SKM-1 treated with dmso at 0.1 percent for 144 hours (cell line): ENCODE data around the gene BAIAP3.
"Not testable (repeated sequence)": the region's sequence is repeated elsewhere in the genome, so short reads cannot be mapped to it uniquely, and the experiment has no call there.

Source experiments
- DNase-seq: peaks from one replicate; lab custom pipeline; 2025; ENCODE audit not compliant: unreplicated experiment; lab: John Stamatoyannopoulos, UW

BAIAP3 gene, protein sequence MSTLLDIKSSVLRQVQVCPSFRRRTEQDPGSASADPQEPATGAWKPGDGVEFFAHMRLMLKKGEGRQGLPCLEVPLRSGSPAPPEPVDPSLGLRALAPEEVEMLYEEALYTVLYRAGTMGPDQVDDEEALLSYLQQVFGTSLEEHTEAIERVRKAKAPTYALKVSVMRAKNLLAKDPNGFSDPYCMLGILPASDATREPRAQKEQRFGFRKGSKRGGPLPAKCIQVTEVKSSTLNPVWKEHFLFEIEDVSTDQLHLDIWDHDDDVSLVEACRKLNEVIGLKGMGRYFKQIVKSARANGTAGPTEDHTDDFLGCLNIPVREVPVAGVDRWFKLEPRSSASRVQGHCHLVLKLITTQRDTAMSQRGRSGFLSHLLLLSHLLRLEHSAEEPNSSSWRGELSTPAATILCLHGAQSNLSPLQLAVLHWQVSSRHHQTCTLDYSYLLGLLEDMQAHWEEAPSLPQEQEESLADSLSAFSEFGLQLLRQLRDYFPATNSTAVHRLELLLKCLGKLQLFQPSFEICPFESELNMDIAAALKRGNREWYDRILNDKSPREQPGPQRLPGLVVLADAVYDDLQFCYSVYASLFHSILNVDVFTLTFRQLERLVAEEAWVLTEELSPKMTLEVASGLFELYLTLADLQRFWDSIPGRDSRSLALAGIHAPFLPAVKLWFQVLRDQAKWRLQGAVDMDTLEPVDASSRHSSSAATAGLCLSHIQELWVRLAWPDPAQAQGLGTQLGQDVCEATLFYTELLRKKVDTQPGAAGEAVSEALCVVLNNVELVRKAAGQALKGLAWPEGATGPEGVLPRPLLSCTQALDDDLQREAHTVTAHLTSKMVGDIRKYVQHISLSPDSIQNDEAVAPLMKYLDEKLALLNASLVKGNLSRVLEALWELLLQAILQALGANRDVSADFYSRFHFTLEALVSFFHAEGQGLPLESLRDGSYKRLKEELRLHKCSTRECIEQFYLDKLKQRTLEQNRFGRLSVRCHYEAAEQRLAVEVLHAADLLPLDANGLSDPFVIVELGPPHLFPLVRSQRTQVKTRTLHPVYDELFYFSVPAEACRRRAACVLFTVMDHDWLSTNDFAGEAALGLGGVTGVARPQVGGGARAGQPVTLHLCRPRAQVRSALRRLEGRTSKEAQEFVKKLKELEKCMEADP

DNA sequence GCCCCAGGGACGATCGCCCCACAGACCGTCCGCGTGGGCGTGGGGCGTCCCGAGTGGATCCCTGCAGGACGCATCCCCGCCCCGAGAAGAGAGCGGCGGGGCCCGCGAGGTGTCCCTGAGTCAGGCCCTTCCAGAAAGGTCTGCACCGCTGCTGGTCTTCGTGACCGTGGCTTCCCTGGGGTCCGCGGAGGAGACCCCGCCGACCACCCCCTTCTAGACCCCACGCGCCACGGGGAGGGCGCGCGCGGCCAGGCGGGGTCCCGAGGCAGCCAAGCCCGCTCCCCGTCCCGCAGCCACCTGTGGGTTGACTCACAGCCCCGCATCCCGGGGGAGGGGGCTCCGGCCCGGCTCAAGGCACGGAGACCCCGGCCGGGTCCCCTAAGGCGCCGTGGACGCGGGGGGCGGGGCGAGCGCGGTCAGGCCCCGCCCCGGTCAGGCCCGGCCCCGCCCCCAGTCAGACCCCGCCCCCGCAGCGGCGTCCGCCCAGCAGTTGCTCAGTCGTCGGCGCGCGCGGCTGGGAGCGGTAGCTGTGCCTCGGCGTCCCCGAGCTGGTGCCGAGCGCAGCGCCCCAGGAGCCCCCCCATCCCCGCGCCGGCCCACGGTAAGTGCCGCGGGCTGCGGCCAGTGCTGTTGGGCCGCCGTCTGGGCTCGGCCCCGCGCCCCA lies at the start of gene BAIAP3:
Gene BAIAP3, plus strand, starts transcription at position 497 of the 664 bp plus-strand sequence. CDS start 4,905 bp downstream, outside the sequence.
- no peak for DNase-seq

DNA sequence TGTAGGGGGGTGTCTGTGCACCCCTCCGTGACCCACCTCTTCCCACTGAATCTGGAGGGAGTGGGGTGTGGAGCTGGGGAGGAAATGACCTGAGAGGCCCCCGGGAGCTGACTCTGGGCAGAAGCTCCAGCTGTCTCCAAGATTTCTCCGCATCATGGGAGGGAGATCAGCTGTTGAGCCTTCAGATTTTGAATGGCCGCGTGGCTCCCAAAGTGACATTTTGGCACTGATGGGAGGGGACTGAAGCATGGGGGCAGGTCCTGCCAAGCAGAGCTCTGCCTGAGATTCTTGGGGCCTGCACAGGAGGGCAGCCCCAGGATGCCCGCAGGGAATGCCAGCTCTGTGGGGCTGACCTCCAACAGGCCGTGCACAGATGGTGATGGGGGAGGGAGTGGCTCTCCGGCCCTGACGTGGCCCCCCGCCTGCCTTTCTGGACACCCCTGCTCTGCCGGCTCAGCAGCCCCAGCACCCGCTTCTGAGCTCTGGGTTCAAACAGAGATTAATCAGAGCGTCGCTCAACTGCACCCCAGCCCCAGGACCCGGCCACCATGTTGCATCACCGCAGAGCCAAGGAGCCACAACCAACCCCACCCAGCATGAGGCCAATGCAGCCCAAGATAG lies 49.3 kb upstream of the BAIAP3 start:
- DNase-seq, result no peak

DNA sequence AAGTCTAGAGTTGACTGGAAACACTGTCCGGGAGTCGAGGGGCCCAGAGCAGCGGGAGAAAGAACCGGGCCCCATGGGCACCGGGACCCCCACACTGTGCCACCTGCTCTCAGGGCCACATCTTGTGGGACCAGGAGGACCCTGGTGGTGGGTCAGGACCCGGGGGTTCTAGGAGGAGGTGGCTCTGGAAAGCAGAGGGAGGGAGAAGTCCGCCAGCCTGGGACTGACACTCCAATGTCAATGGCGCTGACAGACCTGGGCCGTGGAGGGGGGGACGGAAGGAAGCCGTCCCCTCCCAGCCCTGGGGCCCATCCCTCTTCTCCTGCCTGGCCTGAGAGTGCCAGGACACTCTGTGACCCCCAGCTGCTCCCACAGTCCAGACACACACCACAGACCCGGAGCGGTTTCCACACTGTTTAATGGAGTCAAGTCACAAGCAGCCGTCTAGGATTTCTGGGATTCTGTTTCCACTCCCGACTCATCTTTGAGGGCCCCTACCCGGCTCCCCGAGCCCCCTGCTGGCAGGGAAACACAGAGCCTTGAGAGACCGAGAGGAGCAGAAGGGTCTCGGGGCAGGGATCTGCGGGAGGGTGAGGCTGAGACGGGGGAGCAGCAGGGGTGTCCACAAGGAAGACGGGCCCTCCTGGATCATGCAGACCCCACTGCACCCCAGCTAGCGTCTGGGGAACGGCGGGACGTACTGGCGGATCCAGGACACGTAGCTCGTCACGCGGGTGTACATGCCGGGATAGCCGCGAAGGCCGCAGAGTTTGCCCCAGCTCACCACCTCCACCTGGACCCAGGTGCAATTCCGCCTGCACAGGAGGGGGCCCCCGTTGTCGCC lies 47.6 kb upstream of the BAIAP3 start:
- DNase-seq, result no peak

DNA sequence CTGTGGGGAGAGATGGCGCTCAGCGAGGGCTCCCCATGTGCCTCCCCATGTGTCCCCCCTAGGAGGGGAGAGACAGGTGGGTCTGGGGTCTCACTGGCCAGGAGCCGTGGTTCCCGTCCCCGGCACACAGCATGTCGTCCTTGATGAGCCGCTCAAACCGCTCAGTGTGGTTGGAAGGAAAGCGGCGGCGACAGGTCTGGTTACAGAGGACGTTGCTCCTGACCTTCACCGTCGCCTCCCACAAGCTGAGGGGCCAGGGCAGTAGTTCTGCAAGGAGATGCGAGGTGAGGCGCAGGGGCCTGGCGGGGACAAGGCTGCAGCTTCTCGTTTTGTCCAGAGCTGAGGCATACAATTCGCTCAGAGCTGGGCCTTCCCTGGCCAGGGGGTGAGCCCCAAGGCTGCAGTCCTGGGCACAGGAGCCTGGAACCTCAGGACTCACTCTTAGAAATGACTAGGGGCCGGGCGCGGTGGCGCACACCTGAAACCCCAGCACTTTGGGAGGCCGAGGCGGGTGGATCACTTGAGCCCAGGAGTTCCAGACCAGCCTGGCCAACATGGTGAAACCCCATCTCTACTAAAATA lies 46.8 kb upstream of the BAIAP3 start:
- no peak for DNase-seq

DNA sequence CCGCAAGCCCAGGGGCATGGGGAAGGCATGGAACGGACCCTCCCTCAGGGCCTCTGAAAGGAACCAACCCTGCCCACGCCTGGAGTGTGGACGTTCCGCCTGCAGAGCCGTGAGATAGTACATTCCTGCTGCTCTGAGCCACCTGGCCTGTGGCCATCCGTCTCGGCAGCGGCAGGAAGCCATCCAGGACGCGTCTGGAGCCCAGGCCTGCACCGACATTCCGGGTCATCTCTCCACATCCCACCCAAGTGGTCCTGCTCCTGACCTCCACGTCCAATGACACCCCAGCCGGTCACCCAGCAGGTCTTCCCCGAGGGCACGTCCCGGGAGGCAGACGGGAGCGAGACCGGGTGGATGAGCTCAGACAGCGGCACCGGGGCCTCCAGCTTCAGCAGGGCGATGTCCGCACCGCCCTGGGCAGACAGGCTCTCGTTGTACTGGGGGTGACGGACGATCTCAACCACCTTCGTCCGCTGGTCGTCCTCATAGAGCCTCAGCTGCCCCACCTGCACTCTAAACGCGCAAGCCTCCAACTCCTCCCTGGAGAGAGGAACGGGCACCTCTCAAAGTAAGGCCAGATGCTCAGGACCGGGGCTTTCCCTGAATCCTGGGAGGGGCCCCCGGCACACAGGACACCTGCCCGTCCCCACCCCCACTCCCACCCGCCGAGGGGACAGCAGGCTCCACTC lies 45.3 kb upstream of the BAIAP3 start:
- DNase-seq, result no peak

DNA sequence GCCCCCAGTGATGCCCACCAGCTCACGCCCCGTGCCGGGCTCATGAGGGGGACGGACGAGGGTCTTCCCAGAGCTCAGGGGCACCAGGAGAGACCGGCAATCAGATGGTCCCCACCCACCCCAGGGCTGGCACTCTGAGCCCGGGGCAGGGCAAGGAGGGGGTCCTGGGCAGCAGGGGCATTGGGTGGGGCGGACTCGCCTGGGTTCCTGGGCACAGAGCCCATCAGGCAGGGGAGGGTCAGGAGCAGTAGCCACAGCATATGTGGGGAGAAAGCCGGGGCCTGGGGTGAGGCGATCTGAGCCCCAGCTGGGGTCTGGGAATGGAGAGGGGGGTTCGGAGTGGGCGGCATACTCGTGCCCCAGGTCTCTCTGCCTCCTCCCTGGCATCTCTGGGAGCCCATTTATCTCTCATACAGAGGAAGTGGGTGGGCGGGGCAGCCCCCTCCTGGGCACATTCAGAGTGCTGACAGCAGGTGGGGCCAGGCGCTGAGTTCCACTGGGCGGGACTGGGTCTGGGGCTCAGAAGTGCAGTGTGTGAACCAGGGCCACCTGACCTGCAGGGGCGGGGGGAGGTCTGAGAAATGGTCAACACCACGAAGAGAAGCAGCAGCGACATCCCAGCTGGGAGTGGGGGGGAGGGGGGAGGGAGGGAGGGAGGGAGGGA lies 44.5 kb upstream of the BAIAP3 start:
- no peak for DNase-seq

DNA sequence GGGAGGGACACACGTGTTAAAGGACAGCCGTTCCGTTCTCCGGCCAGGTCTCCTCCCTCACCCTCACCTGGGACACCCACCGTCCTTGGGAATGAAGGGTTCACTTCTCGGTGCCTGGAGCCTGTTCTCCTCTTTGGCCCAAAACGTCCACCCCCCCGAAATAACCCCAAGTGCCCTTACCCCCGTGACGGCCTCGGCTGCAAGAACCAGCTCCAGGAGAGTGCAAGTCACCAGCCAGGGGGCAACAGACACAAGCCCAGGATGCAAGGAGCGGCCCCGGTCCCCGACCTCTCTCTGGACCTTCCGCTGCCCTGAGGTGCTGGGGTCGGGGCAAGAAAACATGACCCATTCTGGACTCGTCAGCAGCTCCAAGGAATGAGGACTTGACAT lies 44.0 kb upstream of the BAIAP3 start:
- DNase-seq, result no peak

DNA sequence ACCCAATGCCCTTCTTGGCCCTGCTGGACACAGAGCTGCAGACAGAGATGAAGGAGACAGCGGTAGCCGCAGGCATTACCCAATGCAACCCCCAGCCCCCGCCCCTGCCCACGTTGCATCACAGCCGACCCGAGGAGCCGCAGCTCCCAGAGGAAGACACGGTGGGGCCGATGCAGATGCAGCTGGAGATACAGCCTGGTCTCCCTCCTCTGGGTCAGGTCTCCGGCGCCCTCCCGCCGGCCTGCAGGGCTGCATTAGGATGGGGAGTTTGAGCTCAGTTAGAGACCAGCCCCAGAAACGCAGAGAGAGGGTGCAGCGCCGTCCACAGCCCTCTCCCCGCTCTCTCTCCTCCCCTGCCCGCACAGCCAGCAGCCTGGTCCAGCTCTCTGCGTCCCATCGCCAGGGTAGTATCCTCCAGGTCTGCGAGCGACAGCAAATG lies 43.4 kb upstream of the BAIAP3 start:
- peak; percentile 49 for DNase-seq

DNA sequence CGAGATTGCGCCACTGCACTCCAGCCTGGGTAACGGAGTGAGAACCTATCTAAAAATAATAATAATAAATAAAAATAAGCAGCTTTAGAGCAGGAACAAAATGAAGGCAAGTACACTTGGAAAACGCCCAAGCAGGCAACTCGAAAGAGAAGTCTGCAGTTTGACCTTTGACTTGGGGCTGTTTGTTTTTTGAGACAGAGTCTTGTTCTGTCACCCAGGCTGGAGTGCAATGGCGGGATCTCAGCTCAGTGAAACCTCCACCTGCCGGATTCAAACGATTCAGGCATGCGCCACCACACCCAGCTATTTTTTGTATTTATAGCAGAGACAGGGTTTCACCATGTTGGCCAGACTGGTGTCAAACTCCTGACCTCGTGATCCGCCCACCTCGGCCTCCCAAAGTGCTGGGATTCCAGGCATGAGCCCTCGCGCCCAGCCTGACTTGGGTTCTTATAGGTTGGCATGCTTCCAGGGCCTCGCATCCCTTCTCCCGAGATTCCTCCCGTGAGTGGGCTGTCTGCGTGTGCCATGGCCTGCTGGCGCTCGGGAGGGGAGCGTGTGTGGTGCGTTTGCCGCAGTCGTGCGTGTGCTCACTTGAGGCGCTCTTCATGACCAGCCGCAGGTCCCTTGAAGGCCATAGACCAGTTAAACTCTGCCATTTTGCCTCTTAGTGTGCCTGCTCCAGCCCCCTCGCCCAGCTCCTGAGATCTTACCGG lies 42.4 kb upstream of the BAIAP3 start:
- no peak for DNase-seq

DNA sequence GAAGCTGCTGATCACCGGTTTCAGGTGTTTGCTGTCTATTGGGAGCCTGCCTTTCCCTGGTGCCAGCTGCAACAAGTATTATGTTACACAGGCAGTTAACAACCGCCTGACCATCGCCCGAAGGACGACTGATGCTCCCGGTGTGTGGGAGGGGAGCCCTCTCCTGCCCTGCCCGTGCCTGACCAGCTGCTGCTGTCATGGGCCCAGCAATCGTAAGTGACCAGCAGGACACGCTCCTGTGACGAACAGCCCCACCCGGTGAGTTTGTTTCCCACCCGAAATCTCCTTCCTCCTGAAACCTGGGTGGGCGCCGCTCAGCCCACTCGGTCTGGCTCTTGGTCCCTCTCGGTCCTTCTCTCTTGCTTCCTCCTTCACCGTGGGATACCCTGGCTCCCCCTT lies 41.9 kb upstream of the BAIAP3 start:
- DNase-seq, result no peak

DNA sequence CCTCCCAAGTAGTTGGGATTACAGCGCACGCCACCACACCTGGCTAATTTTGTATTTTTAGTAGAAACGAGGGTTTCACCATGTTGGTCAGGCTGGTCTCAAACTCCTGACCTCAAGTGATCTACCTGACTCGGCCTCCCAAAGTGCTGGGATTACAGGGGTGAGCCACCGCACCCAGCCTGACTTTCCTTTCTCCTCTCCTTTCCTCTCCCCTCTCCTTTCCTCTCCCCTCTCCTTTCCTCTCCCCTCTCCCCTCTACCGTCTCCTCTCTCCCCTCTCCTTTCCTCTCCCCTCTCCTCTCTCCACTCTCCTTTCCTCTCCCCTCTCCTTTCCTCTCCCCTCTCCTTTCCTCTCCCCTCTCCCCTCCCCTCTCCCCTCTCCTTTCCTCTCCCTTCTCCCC lies 41.2 kb upstream of the BAIAP3 start:
- not testable (repeated sequence) for DNase-seq

DNA sequence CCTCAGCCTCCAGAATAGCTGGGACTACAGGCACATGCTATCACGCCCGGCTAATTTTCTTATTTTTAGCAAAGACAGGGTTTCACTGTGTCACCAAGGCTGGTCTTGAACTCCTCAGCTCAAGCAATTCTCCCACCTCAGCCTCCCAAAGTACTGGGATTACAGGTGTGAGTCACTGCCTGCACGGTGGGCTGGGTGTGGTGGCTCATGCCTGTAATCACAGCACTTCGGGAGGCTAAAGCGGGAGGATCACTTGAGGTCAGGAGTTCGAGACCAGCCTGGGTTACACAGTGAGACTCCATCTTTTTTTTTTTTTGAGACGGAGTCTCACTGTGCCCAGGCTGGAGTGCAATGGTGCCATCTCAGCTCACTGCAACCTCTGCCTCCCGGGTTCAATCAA lies 40.6 kb upstream of the BAIAP3 start:
- DNase-seq, result not testable (repeated sequence)

DNA sequence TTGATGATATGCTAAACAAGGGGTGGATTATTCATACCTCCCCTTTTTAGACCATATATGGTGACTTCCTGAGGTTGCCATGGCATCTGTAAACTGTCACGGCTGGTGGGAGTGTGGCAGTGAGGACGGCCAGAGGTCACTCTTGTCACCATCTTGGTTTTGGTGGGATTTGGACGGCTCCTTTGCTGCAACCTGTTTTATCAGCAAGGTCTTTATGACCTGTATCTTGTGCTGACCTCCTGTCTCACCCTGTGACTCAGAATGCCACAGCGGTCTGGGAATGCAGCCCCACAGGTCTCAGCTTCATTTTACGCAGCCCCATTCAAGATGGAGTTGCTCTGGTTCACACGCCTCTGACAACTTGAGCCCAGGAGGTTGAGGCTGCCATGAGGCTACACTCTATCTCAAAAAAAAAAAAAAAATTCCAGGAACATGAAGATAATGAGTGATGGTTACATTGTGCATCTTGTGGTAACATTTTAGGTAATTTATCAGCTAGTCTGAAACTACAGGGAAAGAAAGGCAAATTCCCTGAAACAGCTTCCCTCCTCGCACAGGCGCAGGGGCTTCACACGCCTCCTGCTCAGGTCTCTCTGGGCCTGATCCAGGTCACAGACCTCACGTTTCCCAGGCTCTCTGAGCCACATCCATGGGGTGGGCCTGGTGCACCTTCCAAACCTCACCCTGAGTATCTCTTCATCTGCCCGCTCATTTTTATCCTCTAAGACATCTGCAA lies 39.4 kb upstream of the BAIAP3 start:
- no peak for DNase-seq

DNA sequence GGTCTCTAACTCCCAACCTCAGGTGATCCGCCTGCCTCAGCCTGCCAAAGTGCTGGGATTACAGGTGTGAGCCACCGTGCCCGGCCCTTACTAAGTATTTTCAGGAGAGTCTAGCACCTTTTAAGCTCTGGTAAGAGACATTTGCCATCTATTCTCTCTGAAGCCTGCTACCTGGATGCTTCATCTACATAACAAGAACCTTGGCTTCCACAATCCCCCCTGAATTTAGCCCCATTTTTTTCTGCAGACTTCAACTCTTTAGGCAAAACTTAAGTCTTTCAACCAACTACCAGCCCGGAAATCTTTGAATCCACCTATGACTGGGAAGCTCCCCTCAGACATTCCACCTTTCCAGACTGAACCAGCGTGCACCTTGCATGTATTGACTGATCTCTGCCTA lies 38.0 kb upstream of the BAIAP3 start:
- no peak for DNase-seq

DNA sequence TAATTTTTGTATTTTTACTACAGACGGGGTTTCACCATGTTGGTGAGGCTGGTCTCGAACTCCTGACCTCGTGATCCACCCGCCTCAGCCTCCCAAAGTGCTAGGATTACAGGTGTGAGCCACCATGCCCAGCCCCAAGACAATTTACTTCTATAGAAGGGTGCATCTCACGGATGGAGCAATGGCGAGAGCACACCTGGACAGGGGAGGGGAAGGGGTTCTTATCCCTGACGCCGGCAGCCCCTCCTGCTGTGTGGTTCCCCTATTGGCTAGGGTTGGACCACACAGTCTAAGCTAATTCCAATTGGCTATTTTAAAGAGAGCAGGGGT lies 36.8 kb upstream of the BAIAP3 start:
- DNase-seq, result not testable (repeated sequence)

DNA sequence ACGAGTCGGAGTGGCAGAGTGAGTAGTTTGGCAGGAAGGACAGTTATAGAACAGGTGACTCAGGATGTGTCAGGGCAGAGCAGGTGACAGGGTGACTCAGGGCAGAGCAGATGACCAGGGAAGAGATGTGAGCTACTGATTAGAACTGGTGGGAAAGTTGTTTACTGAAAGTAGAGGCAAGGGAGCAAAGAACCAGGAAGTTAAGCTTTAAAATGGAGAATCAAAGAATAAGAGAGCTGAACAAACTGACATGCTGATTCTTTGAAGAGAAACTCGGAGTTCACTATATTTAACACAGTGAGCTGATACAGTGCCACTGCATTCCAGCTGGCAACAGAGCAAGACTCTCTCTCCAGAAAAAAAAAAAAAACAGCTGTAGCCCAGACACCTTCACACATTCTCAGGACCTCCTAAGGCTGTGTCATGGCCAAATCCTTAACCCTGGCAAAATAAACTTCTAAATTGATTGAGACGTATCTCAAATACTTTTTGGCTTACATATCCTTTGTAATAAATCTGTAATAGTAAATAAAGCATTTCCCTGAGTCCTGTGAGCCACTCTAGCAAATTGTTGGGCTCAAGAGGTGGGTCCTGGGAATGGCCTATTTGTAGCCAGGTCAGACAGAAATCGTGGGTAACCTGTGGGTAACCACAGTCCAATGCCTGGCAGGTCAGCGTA lies 36.3 kb upstream of the BAIAP3 start:
- DNase-seq, result no peak
